Lower leg skin (tissue), 4 donors: ENCODE data around the gene DPEP1. TPM values are rescaled to one million over a fixed set of nuclear protein-coding genes. Genes with fewer than 3 reads are reported as not detected.

ENCODE experiments used
- DNase-seq, 2 donors: peaks; one replicate each; pipeline ENCODE4 v3.0.0-alpha.2; 2019; ENCODE audit warnings: low spot score in 2 of 2
- H3K4me3 ChIP-seq: fragments of 200-600 bp; sonication (generic); 2 replicates; pipeline ENCODE4 v1.5.1; 2017; ENCODE audit warnings: mild to moderate bottlenecking, low read depth; ENCODE audit not compliant: poor library complexity, severe bottlenecking
- POLR2A ChIP-seq, 2 donors: fragments of 450-650 bp; IDR thresholded peaks; one replicate each; pipeline ENCODE4 v1.6.1; 2016 to 2017; ENCODE audit warnings: antibody characterized with exemption in 2 of 2, mild to moderate bottlenecking in 1 of 2, moderate library complexity in 1 of 2
- WGBS, 2 donors: methylation state at CpG; one replicate each; pipeline ENCODE4 v1.1.5; 2018; 5-methylcytosine and 5-hydroxymethylcytosine counted together
- intact Hi-C: fragments of 100-400 bp; cut with DNase I; formaldehyde crosslinking; loops from one replicate; pipeline ENCODE4 v1.15.0; 2023; ENCODE audit warnings: low total_unique reads
- total RNA-seq, 4 donors: library from RNA; depleted of rRNA; stranded (reverse); fragments of >200 nt; gene quantifications; one replicate each; pipeline ENCODE4 v1.1.0, GENCODE V29; 2016
- TF ChIP-seq, protein P1 (sequence below), 3 donors: fragments of 450-650 bp; IDR thresholded peaks; one replicate each; pipeline ENCODE4 v1.5.1; 2016; ENCODE audit warnings: antibody characterized with exemption in 3 of 3, mild to moderate bottlenecking in 3 of 3, moderate library complexity in 2 of 3

The DPEP1 gene
- total RNA-seq, 4 donors from 2014 or later = 1.7 to 3.7 TPM; not detected in 2

DNA sequence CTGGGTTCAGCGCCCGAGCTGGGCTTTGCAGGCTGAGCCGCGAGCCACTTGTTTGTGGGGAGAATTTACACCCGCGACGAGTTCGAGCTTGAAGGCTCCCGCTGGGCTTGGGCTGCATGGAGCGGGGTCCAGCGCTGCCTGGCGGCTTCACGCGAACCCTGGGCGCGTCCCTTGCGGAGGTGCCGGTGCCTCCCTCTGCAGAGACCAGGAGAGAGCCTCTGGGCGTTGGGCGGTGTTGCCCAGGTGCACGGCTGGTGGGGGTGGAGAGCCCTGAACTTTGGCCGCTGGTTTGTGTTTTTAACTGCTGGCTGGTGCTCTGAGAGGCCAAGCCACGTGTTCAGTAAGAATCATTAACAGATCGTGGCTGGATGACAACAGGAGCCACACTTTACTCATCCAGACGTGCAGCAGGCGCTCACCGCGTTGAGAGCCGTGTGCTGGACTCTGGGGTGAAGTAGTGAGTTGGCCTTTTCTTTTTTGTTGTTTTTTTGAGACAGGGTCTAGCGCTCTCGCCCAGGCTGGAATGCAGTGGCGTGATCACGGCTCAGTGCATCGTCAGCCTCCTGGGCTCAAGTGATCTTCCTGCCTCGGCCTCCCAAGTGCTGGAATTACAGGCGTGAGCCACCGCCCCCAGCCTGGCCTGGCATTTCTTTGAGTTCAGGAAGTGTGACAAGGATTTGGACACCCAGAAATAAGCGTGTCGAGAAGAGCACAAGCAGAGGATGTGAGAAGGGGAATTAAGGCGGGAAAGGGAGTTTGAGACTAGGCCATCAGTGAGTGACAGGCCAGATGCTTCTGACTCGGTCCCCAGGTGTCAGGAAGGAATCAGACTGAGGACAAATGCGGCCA, 73.9 kb downstream of the DPEP1 start:
- TF ChIP-seq, protein P1, sequence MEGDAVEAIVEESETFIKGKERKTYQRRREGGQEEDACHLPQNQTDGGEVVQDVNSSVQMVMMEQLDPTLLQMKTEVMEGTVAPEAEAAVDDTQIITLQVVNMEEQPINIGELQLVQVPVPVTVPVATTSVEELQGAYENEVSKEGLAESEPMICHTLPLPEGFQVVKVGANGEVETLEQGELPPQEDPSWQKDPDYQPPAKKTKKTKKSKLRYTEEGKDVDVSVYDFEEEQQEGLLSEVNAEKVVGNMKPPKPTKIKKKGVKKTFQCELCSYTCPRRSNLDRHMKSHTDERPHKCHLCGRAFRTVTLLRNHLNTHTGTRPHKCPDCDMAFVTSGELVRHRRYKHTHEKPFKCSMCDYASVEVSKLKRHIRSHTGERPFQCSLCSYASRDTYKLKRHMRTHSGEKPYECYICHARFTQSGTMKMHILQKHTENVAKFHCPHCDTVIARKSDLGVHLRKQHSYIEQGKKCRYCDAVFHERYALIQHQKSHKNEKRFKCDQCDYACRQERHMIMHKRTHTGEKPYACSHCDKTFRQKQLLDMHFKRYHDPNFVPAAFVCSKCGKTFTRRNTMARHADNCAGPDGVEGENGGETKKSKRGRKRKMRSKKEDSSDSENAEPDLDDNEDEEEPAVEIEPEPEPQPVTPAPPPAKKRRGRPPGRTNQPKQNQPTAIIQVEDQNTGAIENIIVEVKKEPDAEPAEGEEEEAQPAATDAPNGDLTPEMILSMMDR (IDR thresholded peaks at IDR 0.05) = no peak
- no peak for TF ChIP-seq POLR2A (IDR thresholded peaks at IDR 0.05)
- no peak for DNase-seq
- 7 to 17% methylated on average over 28 to 38 of the region's 42 CpGs for WGBS, 2 donors

More for the DNA sequence above, 73.9 kb downstream of the DPEP1 start:
- peak overlapping the region; percentile 71 for H3K4me3 ChIP-seq
- intact Hi-C loops = no loop called here

Other genes starting within 250 kb of the DPEP1 start
- 100 to 1,000 TPM in 2 of 4 donors, 10 to 100 TPM in 2; 75.6 to 183 (median 108) TPM for gene ANKRD11, start 123.1 kb upstream of the DPEP1 start, total RNA-seq
- 100 to 1,000 TPM in 1 of 4 donors, 10 to 100 TPM in 3; 79.0 to 156 (median 92.3) TPM for gene SPG7, start 105.2 kb upstream of the DPEP1 start, total RNA-seq
- gene RPL13, start 53.0 kb upstream of the DPEP1 start, total RNA-seq = over 10,000 TPM in 2 of 4 donors, 1,000 to 10,000 TPM in 2; 8,523 to 25,229 (median 9,742) TPM
- gene CPNE7, start 37.9 kb upstream of the DPEP1 start, total RNA-seq = 1 to 10 TPM; 1.1 to 3.3 (median 2.5) TPM
- 100 to 1,000 TPM in 1 of 4 donors, 10 to 100 TPM in 3; 78.3 to 141 (median 91.1) TPM for gene CHMP1A, start 44.1 kb downstream of the DPEP1 start, total RNA-seq
- gene SPATA33, start 44.2 kb downstream of the DPEP1 start, total RNA-seq = 1 to 10 TPM; 1.1 to 4.1 (median 2.5) TPM
- 10 to 100 TPM; 34.6 to 69.1 (median 40.9) TPM for gene CDK10, start 73.0 kb downstream of the DPEP1 start, total RNA-seq
- 10 to 100 TPM; 18.3 to 34.6 (median 28.4) TPM for gene SPATA2L, start 88.1 kb downstream of the DPEP1 start, total RNA-seq
- 1 to 10 TPM; 5.8 to 9.8 (median 7.0) TPM for gene VPS9D1, start 107.3 kb downstream of the DPEP1 start, total RNA-seq
- gene ZNF276, start 107.9 kb downstream of the DPEP1 start, total RNA-seq = 10 to 100 TPM; 44.7 to 62.0 (median 52.8) TPM
- 1 to 10 TPM; 2.0 to 5.6 (median 3.8) TPM for gene FANCA, start 203.0 kb downstream of the DPEP1 start, total RNA-seq
- 1 to 10 TPM; 2.0 to 5.9 (median 3.9) TPM for gene SPIRE2, start 214.8 kb downstream of the DPEP1 start, total RNA-seq